ENCODE data around the gene MAML2. TPM values are rescaled to one million over a fixed set of nuclear protein-coding genes. Genes with fewer than 3 reads are reported as not detected.

Gene MAML2
- total and polyA plus RNA-seq, 2 experiments from 2014 or later, result 2.0 to 7.1 TPM

DNA sequence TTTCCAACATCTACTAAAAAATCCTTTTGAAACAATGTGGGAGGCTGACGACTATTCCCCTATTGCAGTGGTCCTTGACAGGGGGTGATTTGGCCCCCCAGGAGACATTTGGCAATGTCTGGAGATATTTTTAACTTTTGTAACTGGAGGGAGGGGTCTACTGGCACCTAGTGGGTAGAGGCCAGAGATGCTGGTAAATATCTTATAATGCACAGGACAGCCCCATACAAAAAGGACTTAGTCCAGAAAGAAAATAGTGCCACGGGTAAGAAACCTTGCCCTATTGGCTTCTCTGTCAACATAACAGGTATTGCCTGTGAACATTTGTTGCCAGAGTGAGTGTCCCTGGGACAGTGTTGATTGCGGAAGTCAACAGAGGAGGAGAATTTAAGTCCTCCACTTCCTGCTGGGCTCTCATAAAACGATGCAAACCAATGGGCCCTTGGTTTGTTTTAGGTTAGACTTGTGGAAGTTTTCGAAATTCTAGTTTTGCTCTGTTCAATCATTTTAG is 101.6 kb downstream of the MAML2 start:
- H3F3A ChIP-seq (replicated peaks; ENCODE audit: low read depth), result 0 out of 2 replicates have a peak, but pooled peaks cover 4% of the 10 kb centered on the region
- no peaks in the 10 kb centered on the region for H3K9me3 Mint-ChIP-seq
- ATAC-seq (no peak), DNase-seq (ENCODE audit: low spot score) (peak; percentile 41)
- no peak overlapping the region for H3K4me3 ChIP-seq
- H3K4me3 Mint-ChIP-seq, result no peak overlapping the region
- H3K79me2 ChIP-seq (replicated peaks; ENCODE audit: insufficient read depth), result peaks cover 6% of the 10 kb centered on the region
- TF ChIP-seq, protein P1, sequence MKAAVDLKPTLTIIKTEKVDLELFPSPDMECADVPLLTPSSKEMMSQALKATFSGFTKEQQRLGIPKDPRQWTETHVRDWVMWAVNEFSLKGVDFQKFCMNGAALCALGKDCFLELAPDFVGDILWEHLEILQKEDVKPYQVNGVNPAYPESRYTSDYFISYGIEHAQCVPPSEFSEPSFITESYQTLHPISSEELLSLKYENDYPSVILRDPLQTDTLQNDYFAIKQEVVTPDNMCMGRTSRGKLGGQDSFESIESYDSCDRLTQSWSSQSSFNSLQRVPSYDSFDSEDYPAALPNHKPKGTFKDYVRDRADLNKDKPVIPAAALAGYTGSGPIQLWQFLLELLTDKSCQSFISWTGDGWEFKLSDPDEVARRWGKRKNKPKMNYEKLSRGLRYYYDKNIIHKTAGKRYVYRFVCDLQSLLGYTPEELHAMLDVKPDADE (IDR thresholded peaks at IDR 0.05), result no peak
- TF ChIP-seq, protein P2, sequence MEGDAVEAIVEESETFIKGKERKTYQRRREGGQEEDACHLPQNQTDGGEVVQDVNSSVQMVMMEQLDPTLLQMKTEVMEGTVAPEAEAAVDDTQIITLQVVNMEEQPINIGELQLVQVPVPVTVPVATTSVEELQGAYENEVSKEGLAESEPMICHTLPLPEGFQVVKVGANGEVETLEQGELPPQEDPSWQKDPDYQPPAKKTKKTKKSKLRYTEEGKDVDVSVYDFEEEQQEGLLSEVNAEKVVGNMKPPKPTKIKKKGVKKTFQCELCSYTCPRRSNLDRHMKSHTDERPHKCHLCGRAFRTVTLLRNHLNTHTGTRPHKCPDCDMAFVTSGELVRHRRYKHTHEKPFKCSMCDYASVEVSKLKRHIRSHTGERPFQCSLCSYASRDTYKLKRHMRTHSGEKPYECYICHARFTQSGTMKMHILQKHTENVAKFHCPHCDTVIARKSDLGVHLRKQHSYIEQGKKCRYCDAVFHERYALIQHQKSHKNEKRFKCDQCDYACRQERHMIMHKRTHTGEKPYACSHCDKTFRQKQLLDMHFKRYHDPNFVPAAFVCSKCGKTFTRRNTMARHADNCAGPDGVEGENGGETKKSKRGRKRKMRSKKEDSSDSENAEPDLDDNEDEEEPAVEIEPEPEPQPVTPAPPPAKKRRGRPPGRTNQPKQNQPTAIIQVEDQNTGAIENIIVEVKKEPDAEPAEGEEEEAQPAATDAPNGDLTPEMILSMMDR (conservative IDR thresholded peaks at IDR 0.05; ENCODE audit: low read depth in 2 of 2), result peak; percentile 32 to 45; a peak in 3 of 4 replicates
- TF ChIP-seq ZNF114 (CRISPR knock-in tag; IDR thresholded peaks at IDR 0.05) (no peak), STAT1 (IDR thresholded peaks at IDR 0.05; ENCODE audit: unreplicated experiment) (no peak), NANOG (IDR thresholded peaks at IDR 0.05; ENCODE audit: borderline replicate concordance) (no peak), EZH2phosphoT487 (IDR thresholded peaks at IDR 0.05; ENCODE audit: unreplicated experiment) (no peak), ZNF331 (CRISPR knock-in tag; IDR thresholded peaks at IDR 0.05; ENCODE audit: low read depth) (no peak)
- H3K27me3 ChIP-seq (ENCODE audit: insufficient read depth), result no peaks in the 10 kb centered on the region
- no peaks in the 10 kb centered on the region for H4K20me1 ChIP-seq (replicated peaks; ENCODE audit: insufficient read depth)
- no peaks in the 10 kb centered on the region for H3K9me2 ChIP-seq (ENCODE audit: insufficient read depth)
- no peaks in the 10 kb centered on the region for H3K36me3 ChIP-seq (ENCODE audit: insufficient read depth)
- H3K27ac ChIP-seq (ENCODE audit: low read depth), result peak overlapping the region; percentile 78; the same call in 1 of the 2 replicates
- H3K27me3 Mint-ChIP-seq (ENCODE audit: insufficient read depth, low read depth, poor library complexity), result peaks cover 5% of the 10 kb centered on the region
- H3K4me2 ChIP-seq, result peak overlapping the region; percentile 46
- H3K27ac Mint-ChIP-seq, result peak overlapping the region; percentile 64; the same call in 1 of the 2 replicates
- H3K4me1 Mint-ChIP-seq, result peaks cover 24% of the 10 kb centered on the region
- H3K36me3 Mint-ChIP-seq (ENCODE audit: low read depth), result no peaks in the 10 kb centered on the region
- H2AFZ ChIP-seq, result no peak overlapping the region
- H3K4me1 ChIP-seq (ENCODE audit: insufficient read depth), result peaks cover 44% of the 10 kb centered on the region

DNA sequence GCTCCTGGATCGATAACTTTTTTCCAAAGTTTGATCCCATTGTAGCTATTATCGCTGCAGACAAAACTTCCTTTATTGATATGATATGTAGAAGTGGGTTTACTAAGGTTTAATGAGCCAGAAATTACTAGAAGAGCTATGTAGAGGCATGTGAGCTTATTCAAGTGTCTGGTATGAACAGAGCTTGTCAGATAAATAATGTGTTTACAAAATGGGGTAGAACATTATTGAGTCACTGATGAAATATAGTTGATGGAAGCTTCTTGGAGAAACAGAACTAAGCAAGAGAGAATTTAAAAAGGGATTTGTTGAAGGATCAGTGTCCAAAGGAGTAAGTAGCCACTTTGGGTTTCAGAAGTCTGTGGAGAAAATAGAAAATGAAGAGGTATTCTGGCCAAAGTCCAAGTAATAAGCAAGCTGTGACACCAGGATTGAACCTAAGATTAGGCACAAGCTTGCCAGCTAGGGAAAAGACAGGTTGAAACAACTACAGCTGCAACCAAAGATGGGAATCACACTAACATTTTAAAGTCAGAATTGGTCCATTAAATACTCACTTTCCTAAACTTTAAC is 104.3 kb downstream of the MAML2 start:
- H4K20me1 ChIP-seq (replicated peaks; ENCODE audit: insufficient read depth), result no peaks in the 10 kb centered on the region
- H3K27me3 Mint-ChIP-seq (ENCODE audit: insufficient read depth, low read depth, poor library complexity), result peaks cover 4% of the 10 kb centered on the region
- no peaks in the 10 kb centered on the region for H3K36me3 Mint-ChIP-seq (ENCODE audit: low read depth)
- 0 out of 2 replicates have a peak overlapping the region, but pooled peaks have one; percentile 8 for H3K27ac ChIP-seq (ENCODE audit: low read depth)
- no peaks in the 10 kb centered on the region for H3K36me3 ChIP-seq (ENCODE audit: insufficient read depth)
- H3K9me3 Mint-ChIP-seq, result no peaks in the 10 kb centered on the region
- no peaks in the 10 kb centered on the region for H3K9me2 ChIP-seq (ENCODE audit: insufficient read depth)
- no peak overlapping the region for H3K4me2 ChIP-seq
- no peaks in the 10 kb centered on the region; the same call in 1 of the 2 replicates for H3K79me2 ChIP-seq (replicated peaks; ENCODE audit: insufficient read depth)
- H3K4me1 Mint-ChIP-seq, result peaks cover 30% of the 10 kb centered on the region
- H3K27ac Mint-ChIP-seq, result no peak overlapping the region
- no peak overlapping the region for H3K4me3 ChIP-seq
- H3K4me3 Mint-ChIP-seq, result no peak overlapping the region
- DNase-seq (ENCODE audit: low spot score), result no peak
- H2AFZ ChIP-seq, result no peak overlapping the region
- ATAC-seq, result no peak
- H3K27me3 ChIP-seq (ENCODE audit: insufficient read depth), result no peaks in the 10 kb centered on the region
- H3K4me1 ChIP-seq (ENCODE audit: insufficient read depth), result peaks cover 42% of the 10 kb centered on the region
- H3F3A ChIP-seq (replicated peaks; ENCODE audit: low read depth), result no peaks in the 10 kb centered on the region
- TF ChIP-seq JUNB (IDR thresholded peaks at IDR 0.05; ENCODE audit: unreplicated experiment) (no peak), NANOG (IDR thresholded peaks at IDR 0.05; ENCODE audit: borderline replicate concordance) (no peak), ZNF114 (CRISPR knock-in tag; IDR thresholded peaks at IDR 0.05) (no peak), POLR2AphosphoS5 (IDR thresholded peaks at IDR 0.05; ENCODE audit: low read depth) (no peak)
- TF ChIP-seq, protein P2 (conservative IDR thresholded peaks at IDR 0.05; ENCODE audit: low read depth in 2 of 2), result no peak
- TF ChIP-seq, protein P1 (IDR thresholded peaks at IDR 0.05), result no peak

Data from GM23338 (cell line).